Measurements from ENCODE around the gene HEATR5B.
"Not testable (repeated sequence)": the region's sequence is repeated elsewhere in the genome, so short reads cannot be mapped to it uniquely, and the experiment has no call there.

The HEATR5B gene

DNA sequence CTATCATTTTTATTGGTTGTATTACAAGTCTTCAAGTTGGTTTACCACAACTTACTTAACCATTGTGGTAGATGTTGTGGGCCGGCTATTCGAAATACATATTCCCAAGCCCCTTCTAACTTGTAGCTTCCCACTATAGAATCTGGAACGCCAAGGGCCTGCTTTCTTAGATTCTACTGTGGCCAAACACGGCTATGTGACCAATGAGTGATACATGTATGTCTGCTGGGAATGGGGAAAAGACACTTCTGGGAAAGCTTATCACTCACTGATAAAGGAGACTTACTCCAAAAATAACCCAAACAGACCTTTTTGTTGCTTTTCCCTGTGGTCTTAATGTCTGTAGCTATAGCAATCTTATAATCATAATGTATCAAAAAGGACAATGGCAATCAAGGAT is 142.3 kb downstream of the HEATR5B start:
- DNase-seq (ENCODE audit: low read depth in 2 of 2), result no peak

DNA sequence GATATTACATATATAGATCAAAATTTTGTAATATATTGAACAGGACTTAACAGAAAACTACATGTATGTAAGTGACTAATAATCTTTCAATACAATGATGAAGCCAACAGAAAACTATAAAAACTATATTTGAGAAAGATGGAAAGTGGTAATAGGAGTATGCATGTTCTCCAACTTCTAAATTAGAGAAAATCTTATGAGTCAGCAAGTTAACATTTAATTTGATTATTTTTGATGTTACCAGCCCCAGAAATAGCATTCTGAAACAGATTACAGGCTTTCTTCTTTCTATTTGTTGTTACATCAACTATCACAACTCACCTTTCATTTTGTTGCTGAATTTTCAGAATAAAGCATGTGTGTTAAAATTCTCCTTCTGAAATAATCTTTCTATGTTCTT is 147.6 kb downstream of the HEATR5B start:
- DNase-seq (ENCODE audit: low read depth in 2 of 2), result not testable (repeated sequence)

GRCh38 chr2:36931688-36932087 is 152.5 kb downstream of the HEATR5B start:
- DNase-seq (ENCODE audit: low read depth in 2 of 2), result not testable (repeated sequence)
